Astrocyte (in vitro differentiated cells and primary cell): ENCODE data around the gene MDFI. TPM values are rescaled to one million over a fixed set of nuclear protein-coding genes. Genes with fewer than 3 reads are reported as not detected.
A peak's percentile ranks its signal among the peaks of the same experiment; 100 is the strongest.

ENCODE experiments used
- DNase-seq: peaks from one replicate; pipeline ENCODE4 v3.0.0-alpha.2; 2010; ENCODE audit warnings: low read depth
- FAIRE-seq: peaks from 2 replicates; lab custom pipeline; 2011; peaks lifted over from hg19 to GRCh38; lab: Jason Lieb, UNC
- H2AFZ ChIP-seq: 2 replicates; pipeline ENCODE4 v1.6.0; 2012; ENCODE audit warnings: low read depth, low read length, inconsistent platforms
- H3K27ac ChIP-seq: 2 replicates; pipeline ENCODE4 v1.5.1; 2011; ENCODE audit warnings: low read depth, low read length, inconsistent platforms
- H3K27me3 ChIP-seq: 2 replicates; pipeline ENCODE4 v1.6.0; 2011; ENCODE audit warnings: low read length, inconsistent platforms; ENCODE audit not compliant: insufficient read depth
- H3K36me3 ChIP-seq: 2 replicates; pipeline ENCODE4 v1.5.1; 2011; ENCODE audit warnings: low read length, inconsistent platforms; ENCODE audit not compliant: insufficient read depth
- H3K4me1 ChIP-seq: 2 replicates; pipeline ENCODE4 v1.5.1; 2011; ENCODE audit warnings: low read length, inconsistent platforms; ENCODE audit not compliant: insufficient read depth
- H3K4me2 ChIP-seq: 2 replicates; pipeline ENCODE4 v1.6.0; 2012; ENCODE audit warnings: low read length, inconsistent platforms
- H3K4me3 ChIP-seq: 2 replicates; pipeline ENCODE4 v1.5.1; 2011; ENCODE audit warnings: low read depth, mild to moderate bottlenecking, low read length, inconsistent platforms; ENCODE audit not compliant: insufficient read depth
- H3K79me2 ChIP-seq: 2 replicates; pipeline ENCODE4 v1.6.0; 2012; ENCODE audit warnings: mild to moderate bottlenecking, low read length, inconsistent platforms; ENCODE audit not compliant: insufficient read depth
- H3K9ac ChIP-seq: 2 replicates; pipeline ENCODE4 v1.6.0; 2012; ENCODE audit warnings: mild to moderate bottlenecking, low read length, inconsistent platforms
- H3K9me3 ChIP-seq: 2 replicates; pipeline ENCODE4 v1.5.1; 2012; ENCODE audit warnings: low read depth, mild to moderate bottlenecking, low read length, inconsistent platforms; ENCODE audit not compliant: insufficient read depth
- H4K20me1 ChIP-seq: 2 replicates; pipeline ENCODE4 v1.6.0; 2012; ENCODE audit warnings: low read length, inconsistent platforms; ENCODE audit not compliant: insufficient read depth
- H3K27ac Mint-ChIP-seq: one replicate; pipeline ENCODE4 v1.8.0; 2021; ENCODE audit warnings: mild to moderate bottlenecking, mixed read lengths; ENCODE audit not compliant: unreplicated experiment
- H3K27me3 Mint-ChIP-seq: one replicate; pipeline ENCODE4 v1.8.0; 2021; ENCODE audit warnings: low read depth, mixed read lengths; ENCODE audit not compliant: unreplicated experiment
- H3K36me3 Mint-ChIP-seq: one replicate; pipeline ENCODE4 v1.8.0; 2021; ENCODE audit warnings: low read depth, mixed read lengths; ENCODE audit not compliant: unreplicated experiment
- H3K4me1 Mint-ChIP-seq: one replicate; pipeline ENCODE4 v1.8.0; 2021; ENCODE audit warnings: low read depth, mixed read lengths; ENCODE audit not compliant: unreplicated experiment
- H3K4me3 Mint-ChIP-seq: one replicate; pipeline ENCODE4 v1.8.0; 2021; ENCODE audit warnings: mild to moderate bottlenecking, moderate library complexity, mixed read lengths; ENCODE audit not compliant: unreplicated experiment
- H3K9me3 Mint-ChIP-seq: one replicate; pipeline ENCODE4 v1.8.0; 2021; ENCODE audit warnings: mild to moderate bottlenecking, mixed read lengths; ENCODE audit not compliant: unreplicated experiment
- EZH2 ChIP-seq: IDR thresholded peaks from 2 replicates; pipeline ENCODE4 v1.6.1; 2012; ENCODE audit warnings: mild to moderate bottlenecking, low read length, inconsistent platforms; ENCODE audit not compliant: insufficient read depth
- total RNA-seq: library from RNA; stranded (reverse); gene quantifications from 2 replicates; pipeline ENCODE4 v1.2.1, GENCODE V29; 2021
- TF ChIP-seq, protein P1 (sequence below): IDR thresholded peaks from 2 replicates; pipeline ENCODE4 v1.5.1; 2011; ENCODE audit warnings: low read depth, mild to moderate bottlenecking, inconsistent platforms, low read length, moderate library complexity; ENCODE audit not compliant: insufficient read depth

MDFI gene
- total RNA-seq, 1 donor from 2014 or later: 144 TPM

- peaks cover 34% of the 10 kb centered on the region for H3K79me2 ChIP-seq
- H3K4me1 Mint-ChIP-seq: peaks cover 68% of the 10 kb centered on the region
- no peak for DNase-seq
- peaks cover 84% of the 10 kb centered on the region for H4K20me1 ChIP-seq
- H3K4me1 ChIP-seq: peaks cover 28% of the 10 kb centered on the region
- no peak overlapping the region for H3K4me3 ChIP-seq
- H3K4me2 ChIP-seq: peak overlapping the region; percentile 14
- no peak overlapping the region for H3K27ac Mint-ChIP-seq
- no peak overlapping the region for H2AFZ ChIP-seq
- H3K4me3 Mint-ChIP-seq: peak overlapping the region; percentile 78
- TF ChIP-seq, protein P1, sequence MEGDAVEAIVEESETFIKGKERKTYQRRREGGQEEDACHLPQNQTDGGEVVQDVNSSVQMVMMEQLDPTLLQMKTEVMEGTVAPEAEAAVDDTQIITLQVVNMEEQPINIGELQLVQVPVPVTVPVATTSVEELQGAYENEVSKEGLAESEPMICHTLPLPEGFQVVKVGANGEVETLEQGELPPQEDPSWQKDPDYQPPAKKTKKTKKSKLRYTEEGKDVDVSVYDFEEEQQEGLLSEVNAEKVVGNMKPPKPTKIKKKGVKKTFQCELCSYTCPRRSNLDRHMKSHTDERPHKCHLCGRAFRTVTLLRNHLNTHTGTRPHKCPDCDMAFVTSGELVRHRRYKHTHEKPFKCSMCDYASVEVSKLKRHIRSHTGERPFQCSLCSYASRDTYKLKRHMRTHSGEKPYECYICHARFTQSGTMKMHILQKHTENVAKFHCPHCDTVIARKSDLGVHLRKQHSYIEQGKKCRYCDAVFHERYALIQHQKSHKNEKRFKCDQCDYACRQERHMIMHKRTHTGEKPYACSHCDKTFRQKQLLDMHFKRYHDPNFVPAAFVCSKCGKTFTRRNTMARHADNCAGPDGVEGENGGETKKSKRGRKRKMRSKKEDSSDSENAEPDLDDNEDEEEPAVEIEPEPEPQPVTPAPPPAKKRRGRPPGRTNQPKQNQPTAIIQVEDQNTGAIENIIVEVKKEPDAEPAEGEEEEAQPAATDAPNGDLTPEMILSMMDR: no peak
- TF ChIP-seq EZH2: no peak
- H3K27me3 Mint-ChIP-seq: no peaks in the 10 kb centered on the region
- H3K9me3 Mint-ChIP-seq: no peaks in the 10 kb centered on the region
- no peak overlapping the region for H3K27ac ChIP-seq
- H3K9me3 ChIP-seq: no peaks in the 10 kb centered on the region
- peaks cover 26% of the 10 kb centered on the region for H3K36me3 Mint-ChIP-seq
- H3K27me3 ChIP-seq: no peaks in the 10 kb centered on the region
- H3K9ac ChIP-seq: no peak overlapping the region
- no peak for FAIRE-seq
- H3K36me3 ChIP-seq: peaks cover 5% of the 10 kb centered on the region
These were observed 4.1 kb downstream of the MDFI start for GRCh38 chr6:41642090-41642959.

DNA sequence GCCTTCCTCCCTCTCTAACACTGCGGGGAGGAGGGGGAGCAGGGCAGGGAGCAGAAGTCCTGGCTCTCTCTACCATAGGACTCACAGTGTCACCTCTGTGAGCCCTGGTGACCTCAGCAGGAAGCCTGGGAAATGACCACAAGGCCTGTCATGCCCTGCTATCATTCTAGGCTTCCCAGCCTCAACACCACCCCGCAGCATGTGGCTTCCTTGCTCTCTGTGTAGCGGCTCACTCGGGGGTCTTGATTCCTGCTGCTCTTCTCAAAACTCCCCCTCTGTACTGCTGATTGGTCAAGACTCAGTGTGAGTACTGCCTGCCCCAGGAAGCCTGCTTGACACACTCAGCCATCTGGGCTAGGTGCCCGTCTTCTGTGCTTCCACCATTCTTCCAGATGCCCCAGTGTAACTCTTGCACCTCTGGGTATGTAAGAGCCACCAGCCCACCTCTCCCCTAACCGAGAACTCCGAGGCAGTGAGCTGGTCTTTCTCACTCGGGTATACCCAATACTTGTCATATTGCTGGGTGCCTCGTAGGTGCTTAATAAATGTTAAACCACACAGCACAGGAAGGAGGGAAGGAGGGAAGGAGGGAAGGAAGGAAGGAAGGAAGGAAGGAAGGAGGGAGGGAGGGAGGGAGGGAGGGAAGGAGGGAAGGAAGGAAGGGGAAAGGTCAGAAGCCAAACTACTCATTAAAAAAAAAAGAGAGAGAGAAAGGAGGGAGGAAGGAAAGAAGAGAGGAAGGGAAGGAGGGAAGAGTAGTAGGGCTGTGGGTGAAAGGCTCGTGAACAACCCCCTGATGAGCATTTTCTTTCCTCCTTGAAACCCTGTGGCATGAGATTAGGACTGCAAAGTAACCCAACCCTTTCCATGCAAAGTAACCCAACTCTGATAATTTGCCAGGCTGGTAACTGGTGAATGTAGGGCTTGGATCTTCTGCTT, 5.0 kb downstream of the MDFI start:
- H3K27ac ChIP-seq: no peak overlapping the region
- Mint-ChIP-seq H3K9me3 (no peaks in the 10 kb centered on the region), H3K27me3 (no peaks in the 10 kb centered on the region), H3K27ac (peak overlapping the region; percentile 53), H3K36me3 (peaks cover 26% of the 10 kb centered on the region), H3K4me1 (peaks cover 68% of the 10 kb centered on the region), H3K4me3 (peak overlapping the region; percentile 20)
- H3K4me3 ChIP-seq: no peak overlapping the region
- FAIRE-seq (no peak), DNase-seq (no peak)
- no peak overlapping the region for H2AFZ ChIP-seq
- peaks cover 88% of the 10 kb centered on the region for H4K20me1 ChIP-seq
- peaks cover 5% of the 10 kb centered on the region for H3K36me3 ChIP-seq
- no peak overlapping the region for H3K9ac ChIP-seq
- H3K79me2 ChIP-seq: peaks cover 27% of the 10 kb centered on the region
- no peak for TF ChIP-seq EZH2
- TF ChIP-seq, protein P1: no peak
- H3K4me1 ChIP-seq: peaks cover 23% of the 10 kb centered on the region
- no peaks in the 10 kb centered on the region for H3K27me3 ChIP-seq
- peak overlapping the region; percentile 14 for H3K4me2 ChIP-seq
- no peaks in the 10 kb centered on the region for H3K9me3 ChIP-seq
